Nephron (organoid): ENCODE data around the gene NFKB1.

Source experiments
- H3K27ac Mint-ChIP-seq, 3 experiments: 2 replicates each; pipeline ENCODE4 v1.8.0; 2020; ENCODE audit warnings: mixed read lengths in 3 of 3, mild to moderate bottlenecking in 2 of 3, moderate library complexity in 1 of 3
- H3K27me3 Mint-ChIP-seq: 2 replicates; pipeline ENCODE4 v1.8.0; 2021; ENCODE audit warnings: low read depth, mild to moderate bottlenecking, moderate library complexity, mixed read lengths
- H3K36me3 Mint-ChIP-seq: 2 replicates; pipeline ENCODE4 v1.8.0; 2020; ENCODE audit warnings: low read depth, mixed read lengths
- H3K4me1 Mint-ChIP-seq: 2 replicates; pipeline ENCODE4 v1.8.0; 2020; ENCODE audit warnings: mixed read lengths
- H3K4me3 Mint-ChIP-seq, 3 experiments: 2 replicates each; pipeline ENCODE4 v1.8.0; 2020; ENCODE audit warnings: mild to moderate bottlenecking in 3 of 3, mixed read lengths in 3 of 3, moderate library complexity in 2 of 3
- H3K9me3 Mint-ChIP-seq: 2 replicates; pipeline ENCODE4 v1.8.0; 2020; ENCODE audit warnings: mixed read lengths
- TF ChIP-seq, protein P1 (sequence below), 3 experiments: fragments of 200-600 bp; sonication (generic); IDR thresholded peaks; one replicate each; pipeline ENCODE4 v1.5.0; 2021; ENCODE audit warnings: antibody characterized with exemption in 3 of 3; ENCODE audit not compliant: unreplicated experiment in 3 of 3

NFKB1 gene

DNA sequence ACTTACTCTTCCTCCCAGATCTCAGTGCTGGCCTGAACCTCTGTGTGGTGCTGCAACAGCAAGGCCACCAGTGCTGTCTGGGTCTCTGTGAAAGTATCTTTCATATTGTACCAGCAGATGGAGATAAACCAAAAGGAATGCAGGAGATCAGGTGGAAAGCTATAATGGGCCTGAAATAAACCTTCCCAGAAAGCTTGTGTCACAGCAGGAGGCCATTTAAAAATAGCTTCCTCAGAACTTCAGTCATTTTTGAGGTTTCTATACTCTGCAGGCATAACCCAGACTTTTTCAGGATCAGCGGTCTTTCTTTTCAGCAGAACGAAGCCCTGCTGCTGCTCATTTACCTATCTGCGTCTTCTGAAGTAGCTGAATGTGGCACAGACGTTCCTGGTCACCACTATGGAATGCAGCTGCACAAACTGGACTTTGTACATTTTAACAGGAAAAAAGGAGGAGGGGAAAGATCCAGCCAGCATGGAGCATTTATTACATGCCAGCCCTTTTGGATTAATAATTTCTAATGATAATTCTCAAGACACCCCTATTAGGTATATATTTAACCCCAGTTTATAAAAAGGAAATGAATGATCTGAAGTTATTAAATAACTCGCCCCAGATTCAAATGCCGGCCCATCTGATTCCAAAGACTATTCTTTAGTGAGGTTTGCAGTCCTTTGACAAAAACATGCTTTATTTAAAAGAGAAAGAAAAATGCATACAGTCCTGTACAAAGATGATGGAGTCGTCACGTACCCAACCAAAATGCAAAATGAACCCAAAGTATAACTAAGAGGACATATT is 119.7 kb downstream of the NFKB1 start:
- Mint-ChIP-seq H3K9me3 (no peaks in the 10 kb centered on the region), H3K4me3 (peak overlapping the region in 1 of 3 experiments; percentile 53), H3K4me1 (peaks cover 26% of the 10 kb centered on the region), H3K27ac (peak overlapping the region; percentile 87 to 93 (median 89)), H3K27me3 (peaks cover 3% of the 10 kb centered on the region), H3K36me3 (peaks cover 5% of the 10 kb centered on the region)
- TF ChIP-seq, protein P1, sequence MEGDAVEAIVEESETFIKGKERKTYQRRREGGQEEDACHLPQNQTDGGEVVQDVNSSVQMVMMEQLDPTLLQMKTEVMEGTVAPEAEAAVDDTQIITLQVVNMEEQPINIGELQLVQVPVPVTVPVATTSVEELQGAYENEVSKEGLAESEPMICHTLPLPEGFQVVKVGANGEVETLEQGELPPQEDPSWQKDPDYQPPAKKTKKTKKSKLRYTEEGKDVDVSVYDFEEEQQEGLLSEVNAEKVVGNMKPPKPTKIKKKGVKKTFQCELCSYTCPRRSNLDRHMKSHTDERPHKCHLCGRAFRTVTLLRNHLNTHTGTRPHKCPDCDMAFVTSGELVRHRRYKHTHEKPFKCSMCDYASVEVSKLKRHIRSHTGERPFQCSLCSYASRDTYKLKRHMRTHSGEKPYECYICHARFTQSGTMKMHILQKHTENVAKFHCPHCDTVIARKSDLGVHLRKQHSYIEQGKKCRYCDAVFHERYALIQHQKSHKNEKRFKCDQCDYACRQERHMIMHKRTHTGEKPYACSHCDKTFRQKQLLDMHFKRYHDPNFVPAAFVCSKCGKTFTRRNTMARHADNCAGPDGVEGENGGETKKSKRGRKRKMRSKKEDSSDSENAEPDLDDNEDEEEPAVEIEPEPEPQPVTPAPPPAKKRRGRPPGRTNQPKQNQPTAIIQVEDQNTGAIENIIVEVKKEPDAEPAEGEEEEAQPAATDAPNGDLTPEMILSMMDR (IDR thresholded peaks at IDR 0.05; ENCODE audit: unreplicated experiment in 3 of 3), result peak; percentile 56 to 69 (median 57)

DNA sequence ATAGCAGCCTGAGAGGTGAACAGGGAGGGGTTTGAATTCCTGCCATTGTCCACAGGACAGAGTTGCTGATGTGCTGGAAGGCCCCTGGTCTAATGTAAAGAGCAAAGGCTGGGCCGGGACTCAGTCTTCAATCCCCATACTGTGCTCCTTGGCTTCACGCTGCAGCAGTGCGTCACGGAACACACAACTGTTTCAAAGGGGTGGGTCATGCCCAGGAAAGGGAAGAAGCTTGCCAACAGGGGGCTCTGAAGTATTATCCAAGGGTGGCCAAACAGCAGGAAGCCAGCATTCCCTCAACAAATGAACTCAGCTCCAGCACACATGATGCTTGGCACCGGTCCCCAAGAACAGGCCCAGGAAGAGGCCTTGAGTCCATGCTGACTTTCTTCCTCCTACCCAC is 122.5 kb downstream of the NFKB1 start:
- Mint-ChIP-seq H3K27me3 (peaks cover 3% of the 10 kb centered on the region), H3K27ac (peak overlapping the region in 2 of 3 experiments; percentile 8 to 40), H3K36me3 (no peaks in the 10 kb centered on the region), H3K4me1 (peaks cover 26% of the 10 kb centered on the region), H3K9me3 (no peaks in the 10 kb centered on the region), H3K4me3 (no peak overlapping the region)
- TF ChIP-seq, protein P1 (IDR thresholded peaks at IDR 0.05; ENCODE audit: unreplicated experiment in 3 of 3), result no peak

- Mint-ChIP-seq H3K4me3 (no peak overlapping the region), H3K36me3 (no peaks in the 10 kb centered on the region), H3K27me3 (peaks cover 3% of the 10 kb centered on the region), H3K4me1 (peaks cover 35% of the 10 kb centered on the region), H3K27ac (peak overlapping the region in 1 of 3 experiments; percentile 8), H3K9me3 (no peaks in the 10 kb centered on the region)
- TF ChIP-seq, protein P1 (IDR thresholded peaks at IDR 0.05; ENCODE audit: unreplicated experiment in 3 of 3), result no peak
Measured at GRCh38 chr4:102624505-102624904, 123.3 kb downstream of the NFKB1 start.

DNA sequence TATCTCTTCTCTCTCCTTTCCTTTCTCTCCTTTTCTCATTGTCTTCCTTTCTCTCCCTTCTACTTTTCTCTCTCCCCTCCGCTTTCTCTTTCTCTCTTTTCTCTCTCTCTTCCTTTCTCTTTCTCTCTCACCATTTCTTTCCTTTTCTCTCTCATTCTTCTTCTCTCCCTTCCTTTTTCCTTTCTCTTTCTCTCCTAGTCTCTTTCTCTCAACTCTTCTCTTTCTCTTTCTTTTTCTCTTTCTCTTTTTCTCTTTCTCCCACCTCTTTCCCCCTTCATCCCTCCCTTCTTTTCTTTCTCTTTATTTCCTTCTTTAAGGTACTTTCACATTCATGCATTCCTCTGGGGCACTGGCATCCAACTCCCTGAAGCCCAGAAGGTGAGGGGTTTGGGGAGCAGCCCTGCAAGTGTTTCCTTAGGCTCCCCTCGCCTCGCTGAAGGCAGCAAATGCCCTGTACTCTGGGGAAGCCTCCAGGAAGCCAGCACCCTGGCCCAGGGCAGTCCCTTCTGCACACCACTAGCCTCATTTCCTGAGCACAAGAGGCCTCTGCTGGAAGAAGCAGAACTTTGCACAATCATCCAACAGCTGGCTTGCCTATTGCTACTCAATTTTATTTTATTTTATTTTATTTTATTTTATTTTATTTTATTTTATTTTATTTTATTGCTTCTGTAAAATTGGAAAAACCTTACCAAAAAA is 124.2 kb downstream of the NFKB1 start:
- Mint-ChIP-seq H3K27ac (no peak overlapping the region), H3K36me3 (no peaks in the 10 kb centered on the region), H3K4me1 (peaks cover 39% of the 10 kb centered on the region), H3K9me3 (no peaks in the 10 kb centered on the region), H3K4me3 (no peak overlapping the region), H3K27me3 (peaks cover 3% of the 10 kb centered on the region)
- TF ChIP-seq, protein P1 (IDR thresholded peaks at IDR 0.05; ENCODE audit: unreplicated experiment in 3 of 3), result peak in 1 of 3 experiments; percentile 18

- Mint-ChIP-seq H3K36me3 (peaks cover 4% of the 10 kb centered on the region), H3K4me1 (peaks cover 29% of the 10 kb centered on the region), H3K27ac (peak overlapping the region in 2 of 3 experiments; percentile 26 to 80), H3K9me3 (no peaks in the 10 kb centered on the region), H3K27me3 (peaks cover 3% of the 10 kb centered on the region), H3K4me3 (no peak overlapping the region)
- TF ChIP-seq, protein P1 (IDR thresholded peaks at IDR 0.05; ENCODE audit: unreplicated experiment in 3 of 3), result no peak
Measured at GRCh38 chr4:102627831-102628523, 126.8 kb downstream of the NFKB1 start.
